HG02885 (cell line): ENCODE measurements around the gene SAMD1.

Experiments
- ATAC-seq: cut with Tn5 transposase; IDR thresholded peaks from one replicate; pipeline ENCODE4 v1.9.1; 2021; ENCODE audit warnings: mild to moderate bottlenecking; ENCODE audit not compliant: unreplicated experiment, poor library complexity

The SAMD1 gene

GRCh38 chr19:14091081-14091812 lies 696 bp upstream of the SAMD1 start:
- peak; percentile 68 for ATAC-seq

- ATAC-seq, result peak; percentile 23
Measured at GRCh38 chr19:14089662-14090508, 666 bp downstream of the SAMD1 start.

- no peak for ATAC-seq
Measured at GRCh38 chr19:14089412-14089661, 1.2 kb downstream of the SAMD1 start.

GRCh38 chr19:14088634-14089411 lies 1.7 kb downstream of the SAMD1 start:
- no peak for ATAC-seq

- ATAC-seq, result no peak
Measured at GRCh38 chr19:14086098-14086497, 4.5 kb downstream of the SAMD1 start.

GRCh38 chr19:14085309-14085995 lies 5.1 kb downstream of the SAMD1 start, which contains the start of gene C19orf67:
Gene C19orf67 (minus strand): TSS chr19:14085783. CDS start chr19:14085627, 156 bp downstream.
- ATAC-seq, result no peak

GRCh38 chr19:14082675-14082960 lies 7.9 kb downstream of the SAMD1 start:
- no peak for ATAC-seq

- peak; percentile 1 for ATAC-seq
Measured at GRCh38 chr19:14081797-14082674, 8.5 kb downstream of the SAMD1 start.

- peak; percentile 89 for ATAC-seq
Measured at GRCh38 chr19:14080887-14081796, 9.4 kb downstream of the SAMD1 start.

- ATAC-seq, result no peak
Measured at GRCh38 chr19:14078411-14078810, 12.1 kb downstream of the SAMD1 start.

GRCh38 chr19:14073925-14074838 lies 16.4 kb downstream of the SAMD1 start:
- ATAC-seq, result no peak

- peak; percentile 63 for ATAC-seq
Measured at GRCh38 chr19:14073261-14073924, 17.2 kb downstream of the SAMD1 start.

GRCh38 chr19:14072535-14073260 lies 17.9 kb downstream of the SAMD1 start, which contains the start of gene MISP3:
Gene MISP3 (plus strand): TSS chr19:14072786. CDS start chr19:14073310, 524 bp downstream.
- peak; percentile 13 for ATAC-seq

GRCh38 chr19:14070268-14071050 lies 20.1 kb downstream of the SAMD1 start:
- ATAC-seq, result no peak

GRCh38 chr19:14066134-14066533 lies 24.4 kb downstream of the SAMD1 start:
- ATAC-seq, result no peak

- ATAC-seq, result no peak
Measured at GRCh38 chr19:14063105-14063504, 27.4 kb downstream of the SAMD1 start.
